ENCODE measurements around the gene NT5DC3.
"Not testable (repeated sequence)": the region's sequence is repeated elsewhere in the genome, so short reads cannot be mapped to it uniquely, and the experiment has no call there.

NT5DC3 gene

DNA sequence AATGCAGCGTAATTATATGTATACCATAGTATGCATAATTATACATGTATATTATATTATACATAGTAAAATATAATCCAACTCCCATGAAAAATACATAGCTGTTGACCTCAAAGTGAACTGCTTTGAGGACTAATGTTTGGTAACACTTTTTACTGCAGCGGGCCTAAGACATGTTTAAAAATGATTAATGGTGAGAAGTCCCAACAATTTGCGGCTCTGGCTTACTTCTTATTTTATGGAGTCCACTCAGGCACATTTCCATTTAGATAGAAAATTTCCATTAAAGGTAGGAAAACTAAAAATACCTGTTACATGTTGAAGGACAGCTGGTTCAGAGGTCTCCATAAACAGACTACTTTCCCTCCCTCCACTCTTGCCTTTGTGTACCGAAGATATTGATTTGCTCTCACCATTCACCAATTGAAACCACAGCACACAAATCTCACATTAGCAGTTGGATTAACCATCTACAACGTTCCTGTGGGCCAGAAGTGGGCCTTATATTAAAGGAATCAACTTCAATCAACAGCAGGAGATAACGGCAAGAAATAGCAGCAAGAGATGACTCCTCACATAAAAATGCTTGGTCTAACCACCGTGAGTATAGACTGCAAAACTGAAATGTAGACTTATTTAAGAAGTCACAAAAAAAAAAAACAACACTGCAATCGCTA is 14.1 kb upstream of the NT5DC3 start:
- DNase-seq: no peak

DNA sequence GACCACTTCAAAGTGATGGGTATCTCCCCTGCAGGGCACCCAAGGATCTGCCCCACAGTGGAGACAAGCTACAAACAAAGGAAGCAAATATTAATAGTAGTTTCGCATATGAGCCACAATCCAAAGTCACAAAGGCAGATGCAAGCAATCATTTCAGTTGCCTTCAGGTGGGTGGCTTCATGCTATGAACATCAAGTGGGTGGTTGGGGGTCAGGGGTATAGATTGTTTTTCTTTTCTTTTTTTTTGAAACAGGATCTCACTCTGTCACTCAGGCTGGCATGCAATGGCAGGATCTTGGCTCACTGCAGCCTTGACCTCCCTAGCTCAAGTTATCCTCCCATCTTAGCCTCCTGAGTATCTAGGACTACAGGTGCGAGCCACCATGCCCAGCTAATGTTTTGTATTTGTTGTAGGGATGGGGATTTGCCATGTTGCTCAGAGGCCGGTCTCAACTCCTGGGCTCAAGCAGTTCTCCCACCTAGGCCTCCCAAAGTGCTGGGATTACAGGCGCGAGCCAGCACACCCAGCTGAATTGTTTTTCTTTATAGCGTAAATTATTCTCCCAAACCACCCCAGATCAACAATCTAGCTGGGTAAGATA is 13.4 kb upstream of the NT5DC3 start:
- DNase-seq: no peak

- DNase-seq: no peak
Observed at GRCh38 chr12:103852498-103852997, 11.5 kb upstream of the NT5DC3 start.

DNA sequence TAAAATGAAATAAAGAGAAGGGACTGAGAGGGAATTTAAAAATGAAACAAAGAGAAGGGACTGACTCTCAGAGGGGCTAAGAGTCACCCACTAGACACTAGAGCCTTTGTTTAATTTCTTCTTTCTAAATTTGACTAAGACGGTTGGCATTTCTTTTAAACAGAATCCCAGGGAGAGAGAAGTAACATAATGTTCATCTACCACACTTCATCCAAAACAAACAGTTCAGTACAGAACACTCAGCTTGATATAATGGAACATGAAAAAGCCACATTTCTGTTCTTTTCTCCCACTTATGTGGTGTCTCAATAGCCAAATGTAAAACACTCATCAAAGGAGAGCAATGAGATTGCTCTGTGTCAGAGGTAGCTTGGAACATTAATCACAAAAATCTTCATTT is 10.1 kb upstream of the NT5DC3 start:
- DNase-seq: no peak

GRCh38 chr12:103850429-103850828 is 9.4 kb upstream of the NT5DC3 start:
- DNase-seq: no peak

GRCh38 chr12:103848917-103849491 is 8.0 kb upstream of the NT5DC3 start:
- no peak for DNase-seq

DNA sequence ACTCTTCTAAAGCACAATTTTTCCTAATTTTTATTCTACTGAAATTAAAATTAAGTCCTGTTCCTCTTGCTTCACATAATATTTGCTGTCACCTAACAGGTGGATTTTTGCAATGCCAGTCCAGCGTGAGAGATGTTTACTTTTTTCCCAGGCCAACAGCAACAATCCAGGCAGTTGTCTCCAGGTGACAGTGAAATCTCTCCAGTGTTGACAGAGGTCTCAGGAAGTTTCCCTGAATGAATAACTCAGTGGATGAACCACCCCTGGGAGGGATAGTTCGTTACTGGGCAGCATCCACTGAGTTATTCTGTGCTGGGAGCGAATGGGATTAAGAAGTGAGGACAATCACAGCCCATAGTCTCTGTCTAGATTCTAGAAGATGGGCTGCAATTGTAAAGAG is 7.1 kb upstream of the NT5DC3 start:
- no peak for DNase-seq

DNA sequence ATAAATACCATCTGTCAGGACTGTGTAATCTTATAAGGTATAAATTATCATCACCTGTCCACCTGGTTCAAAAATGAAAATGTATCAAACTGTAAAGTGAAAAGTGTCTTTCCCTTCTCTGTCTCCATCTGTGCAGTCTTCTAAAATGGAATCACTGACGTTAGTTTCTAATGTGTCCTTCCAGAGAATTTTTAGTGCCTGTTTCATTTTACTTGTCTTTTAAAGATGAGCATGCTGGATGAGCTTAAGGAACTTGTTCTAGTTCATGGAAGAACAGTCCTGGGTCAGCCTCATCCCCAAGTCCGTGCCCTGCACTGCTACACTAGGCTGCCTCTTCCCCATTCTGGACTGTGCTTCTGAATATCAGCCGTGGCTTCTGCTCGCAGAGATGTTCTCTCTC is 5.4 kb upstream of the NT5DC3 start:
- DNase-seq: no peak

DNA sequence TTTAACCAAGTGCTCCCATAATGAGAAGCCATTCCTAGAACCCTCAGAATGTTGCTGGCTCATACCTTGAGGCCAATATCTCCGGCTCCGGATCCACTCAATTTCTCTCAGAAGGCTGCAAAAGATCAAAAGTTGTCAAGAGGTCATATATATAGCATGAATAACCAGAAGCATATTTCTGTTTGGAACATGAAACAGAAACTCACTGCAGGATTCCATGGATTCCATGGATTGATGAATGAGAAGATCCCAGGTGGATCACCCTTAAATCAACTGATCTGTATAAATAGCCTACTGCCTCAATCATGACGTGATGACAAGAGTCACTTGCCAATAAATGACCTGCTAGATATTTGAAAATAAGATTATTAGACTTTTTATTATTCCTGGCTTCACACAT is 3.3 kb upstream of the NT5DC3 start:
- DNase-seq: no peak

DNA sequence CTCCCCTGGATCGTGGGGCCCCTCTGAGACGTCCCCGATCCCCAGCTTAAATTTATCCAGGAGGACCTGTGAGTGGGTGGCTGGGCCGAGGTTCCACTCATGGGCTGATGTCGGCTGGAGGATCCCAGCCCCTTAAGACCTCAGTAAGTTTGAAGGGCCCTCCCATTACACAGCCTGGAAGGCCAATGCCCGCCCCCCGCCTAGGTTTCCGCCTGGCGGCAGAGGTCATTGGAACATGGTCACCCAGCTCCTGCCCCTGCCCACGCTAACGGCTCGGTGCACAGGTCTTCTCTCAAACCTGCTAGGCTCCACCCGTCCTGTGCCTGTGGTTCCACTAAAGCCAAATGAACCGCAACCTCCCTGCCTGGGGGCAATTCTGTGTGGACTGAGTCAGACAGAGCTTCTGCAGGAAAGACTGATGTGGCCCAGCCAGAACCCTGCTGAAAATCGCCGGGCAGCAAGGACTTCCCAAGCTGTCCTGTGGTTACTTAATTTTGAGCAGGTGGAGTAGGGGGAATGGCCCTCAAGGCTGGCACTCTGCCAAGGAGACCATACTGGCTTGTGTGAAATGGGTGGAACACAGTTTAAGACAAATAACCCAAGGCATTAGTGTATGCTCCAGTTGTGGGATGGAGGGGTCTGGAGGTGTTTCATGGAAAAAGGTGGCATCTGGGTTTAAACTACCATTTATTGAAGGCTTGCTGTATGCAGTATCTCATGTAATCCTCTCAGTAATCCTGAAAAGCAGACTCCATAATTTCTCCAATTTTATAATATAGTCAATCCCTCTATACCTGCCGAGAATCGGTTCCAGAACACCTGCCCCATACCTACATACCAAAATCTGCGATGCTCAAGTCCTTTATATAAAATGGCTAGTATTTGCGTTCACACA is 903 bp upstream of the NT5DC3 start:
- DNase-seq: peak in 1 of 4 experiments; percentile 14

- peak in 2 of 4 experiments; percentile 5 to 7 for DNase-seq
Observed at GRCh38 chr12:103840462-103840875, 565 bp downstream of the NT5DC3 start.

DNA sequence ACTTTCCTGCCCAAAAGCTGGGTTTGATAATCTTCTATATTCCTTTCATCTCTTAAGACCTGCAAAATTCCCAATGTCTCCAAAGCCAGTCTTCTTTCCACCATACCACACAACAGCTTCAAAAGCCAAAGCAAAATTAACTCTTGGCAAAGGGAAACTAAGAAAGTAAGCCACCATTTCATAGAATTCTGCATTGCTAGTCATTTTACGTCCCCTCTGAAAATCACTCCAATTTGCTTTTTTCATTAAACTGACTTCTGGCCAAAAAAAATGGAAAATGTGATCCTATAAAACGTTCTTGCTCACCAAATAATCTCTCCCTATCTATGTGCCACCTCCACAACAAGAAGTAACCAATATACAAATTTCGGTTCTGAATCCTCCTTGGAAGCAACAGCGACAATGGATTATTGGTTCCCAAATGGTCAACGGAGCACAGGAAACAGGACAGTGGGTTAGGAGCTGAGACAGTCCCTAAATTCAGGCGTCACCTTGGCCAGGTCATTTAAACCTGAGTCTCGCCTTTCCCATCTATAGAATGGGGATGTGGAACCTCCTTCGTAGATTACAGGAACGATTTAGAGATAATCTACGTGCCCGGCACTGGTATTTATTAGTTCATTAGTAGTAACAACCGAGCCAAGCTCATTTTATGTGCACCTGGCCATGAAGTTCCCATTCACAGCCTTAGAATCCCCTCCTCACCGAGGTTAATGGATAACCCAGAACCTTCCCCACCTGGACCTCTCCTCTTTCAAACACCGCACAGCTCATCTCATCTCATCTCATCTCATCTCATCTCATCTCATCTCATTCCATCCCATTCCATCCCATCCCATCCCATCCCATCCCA is 1.2 kb downstream of the NT5DC3 start:
- no peak for DNase-seq

DNA sequence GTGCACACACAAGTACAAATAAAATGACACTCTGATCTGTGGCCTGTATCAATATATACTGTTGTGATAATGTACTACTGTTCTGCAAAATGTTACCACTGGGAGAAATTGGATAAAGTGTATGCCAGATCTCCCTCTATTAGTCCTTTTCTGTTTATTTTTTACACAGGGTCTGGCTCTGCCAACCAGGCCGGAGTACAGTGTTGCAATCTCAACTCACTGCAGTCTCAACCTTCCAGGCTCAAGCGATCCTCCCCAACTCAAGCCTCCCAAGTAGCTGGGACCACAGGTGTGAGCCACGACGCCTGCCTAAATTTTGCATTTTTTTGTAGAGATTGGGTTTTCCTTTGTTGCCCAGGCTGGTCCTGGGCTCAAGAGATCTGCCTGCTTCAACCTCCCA is 1.9 kb downstream of the NT5DC3 start:
- DNase-seq: no peak

DNA sequence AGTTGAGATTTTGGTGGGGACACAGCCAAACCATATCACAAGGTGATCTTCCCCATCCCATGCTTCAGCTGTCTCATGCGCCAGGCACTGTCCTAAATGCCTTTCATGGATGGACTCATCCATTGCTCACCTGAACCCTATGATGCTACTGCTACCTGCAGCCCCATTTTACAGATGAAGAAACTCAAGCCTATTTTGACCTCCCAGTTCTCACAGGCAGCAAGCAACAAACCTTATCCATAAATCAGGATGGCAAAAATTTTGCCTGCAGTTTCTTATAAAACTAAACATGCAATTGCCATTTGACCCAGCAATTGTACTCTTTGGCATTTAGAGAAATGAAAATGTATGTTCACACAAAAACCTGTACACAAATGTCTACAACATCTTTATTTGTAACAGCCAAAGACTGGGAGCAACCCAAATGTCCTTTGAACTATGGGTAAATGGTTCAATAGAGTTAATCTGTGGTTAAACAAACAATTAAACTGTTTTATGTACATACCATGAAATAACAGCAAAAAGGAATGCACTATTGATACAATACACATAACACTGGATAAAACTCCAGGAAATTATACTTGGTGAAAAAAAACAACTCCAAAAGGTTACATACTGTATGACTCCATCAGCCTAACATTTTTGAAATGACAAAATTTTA is 2.6 kb downstream of the NT5DC3 start:
- DNase-seq: no peak

DNA sequence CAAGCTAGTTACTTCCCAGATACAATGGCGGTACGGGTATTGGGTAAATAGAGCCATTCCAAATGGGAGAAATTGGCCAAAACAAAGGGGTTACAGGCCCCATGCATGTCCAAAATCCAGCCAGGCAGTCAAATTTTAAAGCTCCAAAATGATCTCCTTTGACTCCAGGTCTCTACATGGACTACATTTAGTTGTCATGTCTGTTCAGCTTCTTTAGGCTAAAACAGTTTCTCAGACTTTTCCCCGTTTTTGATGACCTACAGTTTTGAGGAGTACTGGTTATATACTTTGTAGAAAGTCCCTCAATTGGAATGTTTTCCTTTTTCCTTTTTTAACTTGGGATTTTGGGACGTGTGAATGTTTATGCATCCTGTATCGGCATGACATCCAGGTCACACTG is 4.7 kb downstream of the NT5DC3 start:
- no peak for DNase-seq

DNA sequence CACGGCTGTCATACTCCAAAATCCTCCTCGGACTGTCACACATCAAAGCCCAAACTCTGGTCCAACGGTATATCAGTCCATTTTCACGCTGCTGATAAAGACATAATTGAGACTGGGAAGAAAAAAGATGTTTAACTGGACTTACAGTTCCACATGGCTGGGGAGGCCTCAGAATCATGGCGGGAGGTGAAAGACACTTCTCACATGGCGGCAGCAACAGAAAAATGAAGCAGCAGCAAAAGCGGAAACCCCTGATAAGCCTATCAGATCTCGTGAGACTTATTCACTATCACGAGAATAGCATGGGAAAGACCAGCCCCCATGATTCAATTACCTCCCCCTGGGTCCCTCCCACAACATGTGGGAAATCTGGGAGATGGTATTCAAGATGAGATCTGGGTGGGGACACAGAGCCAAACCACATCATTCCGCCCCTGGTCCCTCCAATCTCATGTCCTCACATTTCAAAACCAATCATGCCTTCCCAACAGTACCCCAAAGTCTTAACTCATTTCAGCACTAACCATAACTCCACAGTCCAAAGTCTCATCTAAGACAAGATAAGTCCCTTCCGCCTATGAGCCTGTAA is 5.2 kb downstream of the NT5DC3 start:
- not testable (repeated sequence) for DNase-seq

DNA sequence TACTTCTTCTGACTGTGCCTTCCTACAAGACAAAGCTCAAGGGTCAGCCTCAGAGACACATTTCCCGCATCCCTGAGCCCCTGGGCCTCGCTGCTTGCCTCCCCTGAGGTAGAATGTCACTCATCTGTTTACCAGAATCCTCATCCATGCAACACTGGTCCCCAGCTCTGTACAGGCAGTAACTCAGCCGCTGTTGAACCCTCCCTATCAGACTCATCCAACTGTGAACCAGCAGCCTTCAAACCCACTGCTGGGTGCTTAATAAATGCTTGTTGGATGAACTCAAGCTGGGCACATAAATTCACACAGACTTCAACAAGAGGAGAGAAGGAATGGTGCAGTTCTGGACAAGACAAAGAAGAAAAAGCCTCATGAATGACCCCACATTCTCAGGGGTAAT is 6.1 kb downstream of the NT5DC3 start:
- DNase-seq: no peak

DNA sequence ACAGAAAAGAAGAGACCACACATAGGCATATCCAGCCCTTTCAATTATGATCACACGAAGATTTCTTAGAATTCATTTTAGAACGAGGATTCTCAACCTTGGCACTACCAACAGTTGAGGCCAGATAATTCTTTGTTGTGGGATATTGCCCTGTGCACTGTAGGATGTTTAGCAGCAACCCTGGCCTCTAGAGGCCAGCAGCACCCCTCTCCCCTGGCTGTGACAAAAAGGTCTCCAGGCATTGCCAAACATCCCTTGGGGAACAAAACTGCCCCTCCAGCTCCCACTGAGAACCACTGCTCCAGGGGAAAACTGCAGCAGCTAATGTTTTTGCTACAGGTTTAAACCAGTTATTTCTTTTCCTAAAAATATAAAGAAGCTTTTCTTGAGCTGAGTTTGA is 7.1 kb downstream of the NT5DC3 start:
- DNase-seq: no peak

DNA sequence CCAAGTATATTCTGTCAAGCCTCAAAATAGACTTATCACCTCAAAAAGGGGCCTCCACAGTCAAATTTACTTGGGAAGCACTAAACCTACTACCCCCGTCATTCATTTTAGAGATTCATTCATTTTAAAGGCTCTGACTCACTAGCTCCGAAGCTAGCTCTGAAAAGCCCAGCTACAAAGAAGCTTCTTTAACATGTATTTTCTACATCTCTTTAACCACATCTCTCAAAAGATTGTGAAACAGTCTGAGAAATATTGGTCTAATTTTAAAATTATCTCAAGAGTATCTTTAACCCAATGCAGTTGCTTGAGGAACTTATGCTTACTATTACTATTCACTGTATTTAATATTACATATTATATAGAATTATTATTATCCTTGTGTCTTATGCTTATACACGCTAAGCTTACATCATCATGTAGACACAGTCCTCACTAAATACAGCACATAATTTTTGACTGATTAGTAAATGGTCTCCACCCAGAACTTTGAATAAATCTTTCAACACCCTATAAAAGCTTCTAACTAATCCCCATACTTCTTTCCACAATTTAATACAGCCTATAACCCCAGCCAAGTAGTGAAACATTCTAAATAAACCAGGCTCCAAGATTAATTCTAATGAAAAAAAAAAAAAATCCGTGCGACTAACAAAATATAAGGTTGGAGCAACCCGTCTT is 7.8 kb downstream of the NT5DC3 start:
- no peak for DNase-seq

GRCh38 chr12:103832048-103832997 is 8.7 kb downstream of the NT5DC3 start:
- no peak for DNase-seq
